Adipocyte (in vitro differentiated cells): ENCODE data around the gene FCHO2.

Experiments
- DNase-seq: peaks from one replicate; pipeline ENCODE4 v3.0.0-alpha.2; 2015; ENCODE audit warnings: low read depth
- H3K27me3 ChIP-seq: replicated peaks from 2 replicates; pipeline ENCODE4 v1.7.0; 2013; ENCODE audit warnings: mild to moderate bottlenecking, low read length, moderate library complexity; ENCODE audit not compliant: control insufficient read depth, insufficient read depth
- H3K36me3 ChIP-seq: 2 replicates; pipeline ENCODE4 v1.7.0; 2013; ENCODE audit warnings: low read length, mild to moderate bottlenecking, moderate library complexity; ENCODE audit not compliant: control insufficient read depth, insufficient read depth, severe bottlenecking
- H3K4me1 ChIP-seq: 2 replicates; pipeline ENCODE4 v1.7.0; 2013; ENCODE audit warnings: mild to moderate bottlenecking, low read length, moderate library complexity; ENCODE audit not compliant: control insufficient read depth, insufficient read depth
- H3K4me3 ChIP-seq: 2 replicates; pipeline ENCODE4 v1.7.0; 2013; ENCODE audit warnings: mild to moderate bottlenecking, low read length, moderate library complexity
- H3K9ac ChIP-seq: 2 replicates; pipeline ENCODE4 v1.7.0; 2013; ENCODE audit warnings: mild to moderate bottlenecking, low read length, moderate library complexity
- H3K9me3 ChIP-seq: 2 replicates; pipeline ENCODE4 v1.7.0; 2013; ENCODE audit warnings: mild to moderate bottlenecking, low read length, moderate library complexity; ENCODE audit not compliant: control insufficient read depth

Gene FCHO2

GRCh38 chr5:73114044-73114688 lies 158.3 kb downstream of the FCHO2 start:
- no peak overlapping the region for H3K9ac ChIP-seq
- no peak for DNase-seq
- H3K4me1 ChIP-seq: peaks cover 17% of the 10 kb centered on the region
- H3K36me3 ChIP-seq: no peaks in the 10 kb centered on the region
- no peak overlapping the region for H3K4me3 ChIP-seq
- H3K9me3 ChIP-seq: peaks cover 15% of the 10 kb centered on the region
- H3K27me3 ChIP-seq: no peaks in the 10 kb centered on the region

GRCh38 chr5:73115399-73116051 lies 159.7 kb downstream of the FCHO2 start:
- peak overlapping the region; percentile 49 for H3K9ac ChIP-seq
- peak; percentile 80 for DNase-seq
- H3K36me3 ChIP-seq: no peaks in the 10 kb centered on the region
- H3K27me3 ChIP-seq: no peaks in the 10 kb centered on the region
- peaks cover 24% of the 10 kb centered on the region for H3K4me1 ChIP-seq
- H3K9me3 ChIP-seq: peaks cover 11% of the 10 kb centered on the region
- peak overlapping the region; percentile 62 for H3K4me3 ChIP-seq

- H3K4me1 ChIP-seq: peaks cover 24% of the 10 kb centered on the region
- H3K9ac ChIP-seq: no peak overlapping the region
- H3K4me3 ChIP-seq: no peak overlapping the region
- no peaks in the 10 kb centered on the region for H3K36me3 ChIP-seq
- peaks cover 6% of the 10 kb centered on the region for H3K9me3 ChIP-seq
- H3K27me3 ChIP-seq: no peaks in the 10 kb centered on the region
- no peak for DNase-seq
Measured at GRCh38 chr5:73116506-73116905, 160.7 kb downstream of the FCHO2 start.

DNA sequence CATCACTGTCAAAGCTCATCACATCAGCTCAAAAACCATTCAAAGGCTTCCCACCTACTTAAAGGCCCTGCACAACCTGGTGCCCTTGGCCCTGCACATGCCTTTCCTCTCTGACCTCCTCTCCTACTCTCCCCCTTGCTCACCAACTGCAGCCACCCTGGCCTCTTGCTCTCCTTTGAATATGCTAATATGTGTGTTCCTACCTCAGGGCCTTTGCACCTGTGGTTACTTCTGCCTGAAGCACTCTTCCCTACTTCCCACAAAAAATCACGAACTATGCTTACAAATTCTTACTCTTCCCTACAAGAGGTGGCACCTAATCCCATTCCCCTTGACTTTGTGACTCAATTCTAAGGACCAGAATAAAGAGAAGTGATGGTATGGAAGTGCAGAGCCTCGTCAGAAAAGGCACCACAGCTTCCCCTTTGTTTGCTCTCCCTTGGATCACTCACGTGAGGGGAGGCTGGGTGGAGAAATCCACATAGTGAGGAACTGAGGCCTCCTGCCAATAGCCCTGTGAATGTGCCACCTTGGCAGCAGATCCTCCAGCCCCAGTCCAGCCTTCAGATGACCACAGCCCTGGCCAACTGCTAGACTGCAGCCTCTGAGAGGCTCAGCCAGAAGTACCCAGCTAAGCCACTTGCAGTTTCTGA lies 161.4 kb downstream of the FCHO2 start:
- no peaks in the 10 kb centered on the region for H3K27me3 ChIP-seq
- DNase-seq: no peak
- H3K9me3 ChIP-seq: peaks cover 6% of the 10 kb centered on the region
- no peak overlapping the region for H3K4me3 ChIP-seq
- no peaks in the 10 kb centered on the region for H3K36me3 ChIP-seq
- H3K4me1 ChIP-seq: peaks cover 25% of the 10 kb centered on the region
- H3K9ac ChIP-seq: no peak overlapping the region

- H3K4me3 ChIP-seq: no peak overlapping the region
- H3K9ac ChIP-seq: no peak overlapping the region
- no peaks in the 10 kb centered on the region for H3K27me3 ChIP-seq
- no peak for DNase-seq
- peaks cover 37% of the 10 kb centered on the region for H3K4me1 ChIP-seq
- peaks cover 6% of the 10 kb centered on the region for H3K9me3 ChIP-seq
- H3K36me3 ChIP-seq: no peaks in the 10 kb centered on the region
Measured at GRCh38 chr5:73118391-73118973, 162.6 kb downstream of the FCHO2 start.

- Histone ChIP-seq H3K9me3 (peaks cover 6% of the 10 kb centered on the region), H3K36me3 (no peaks in the 10 kb centered on the region), H3K9ac (peak overlapping the region; percentile 80), H3K27me3 (no peaks in the 10 kb centered on the region), H3K4me1 (peaks cover 39% of the 10 kb centered on the region), H3K4me3 (peak overlapping the region; percentile 84)
- DNase-seq: no peak
Measured at GRCh38 chr5:73119451-73120157, 163.8 kb downstream of the FCHO2 start.

DNA sequence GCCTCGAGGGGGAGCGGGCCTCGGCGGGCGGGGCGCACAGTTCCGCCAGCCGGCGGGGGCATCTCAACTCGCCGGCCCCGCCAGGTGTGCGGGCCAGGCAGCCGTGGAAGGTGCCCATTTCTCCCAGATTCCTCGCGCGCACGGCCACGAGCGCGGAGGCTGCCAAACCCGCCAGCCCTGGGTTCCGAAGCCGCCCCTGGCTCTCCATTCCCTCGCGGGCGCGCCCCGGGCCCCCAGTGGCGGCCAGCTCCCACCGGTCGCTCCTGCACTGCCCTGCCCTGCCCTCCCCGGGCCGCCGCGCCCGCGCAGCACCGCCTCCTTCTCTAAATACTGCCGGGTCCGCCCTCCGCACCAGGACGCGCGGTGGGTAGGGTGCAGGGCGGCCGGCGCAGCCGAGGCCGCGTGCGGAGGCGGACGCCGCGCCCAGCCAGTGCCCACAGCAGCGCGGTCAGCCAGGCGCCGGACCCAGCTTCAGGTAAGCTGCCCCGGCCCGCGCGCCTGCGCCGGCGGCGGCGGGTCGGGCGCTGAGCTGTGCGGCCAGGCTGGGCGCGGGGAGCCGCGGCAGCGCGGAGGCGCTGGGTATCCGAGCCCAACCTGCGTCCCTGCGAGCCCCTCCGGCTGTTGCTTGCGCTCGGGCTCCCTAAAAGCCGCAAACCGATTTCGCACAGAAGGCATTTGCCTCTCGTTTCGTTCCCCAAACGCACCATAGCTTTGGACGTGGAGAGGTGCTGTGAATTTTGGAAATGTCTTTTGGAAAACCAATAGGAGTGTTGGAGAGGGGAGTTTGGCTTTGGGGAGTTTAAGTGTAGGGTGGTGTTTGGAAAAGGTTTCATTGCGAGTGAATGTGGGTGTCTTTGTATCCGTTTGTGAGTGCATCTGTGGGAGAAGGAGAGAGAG lies 164.6 kb downstream of the FCHO2 start, which contains the start of gene TMEM171:
TSS of gene TMEM171 (plus strand) at position 354 of the 897 bp plus-strand sequence. CDS start 2,799 bp downstream, outside the sequence.
- Histone ChIP-seq H3K4me3 (peak within 1 kb of the TSS; percentile 84), H3K36me3 (no peaks in the 10 kb centered on the region), H3K9me3 (peaks cover 6% of the 10 kb centered on the region), H3K4me1 (peaks cover 34% of the 10 kb centered on the region), H3K9ac (peak within 1 kb of the TSS; percentile 80), H3K27me3 (no peaks in the 10 kb centered on the region)
- peak; percentile 75 for DNase-seq

GRCh38 chr5:73121119-73121463 lies 165.2 kb downstream of the FCHO2 start:
- DNase-seq: peak; percentile 12
- Histone ChIP-seq H3K36me3 (no peaks in the 10 kb centered on the region), H3K9ac (peak overlapping the region; percentile 80), H3K4me1 (peaks cover 31% of the 10 kb centered on the region), H3K9me3 (peaks cover 6% of the 10 kb centered on the region), H3K4me3 (peak overlapping the region; percentile 84), H3K27me3 (no peaks in the 10 kb centered on the region)

GRCh38 chr5:73122875-73123810 lies 167.3 kb downstream of the FCHO2 start:
- no peaks in the 10 kb centered on the region for H3K27me3 ChIP-seq
- DNase-seq: peak; percentile 86
- H3K36me3 ChIP-seq: no peaks in the 10 kb centered on the region
- H3K9ac ChIP-seq: no peak overlapping the region
- peaks cover 31% of the 10 kb centered on the region for H3K4me1 ChIP-seq
- no peaks in the 10 kb centered on the region for H3K9me3 ChIP-seq
- peak overlapping the region; percentile 60 for H3K4me3 ChIP-seq
